NCI-H2227 (cell line): ENCODE data around the gene AKT1S1.

ENCODE experiments used
- DNase-seq: peaks from one replicate; lab custom pipeline; 2025; ENCODE audit not compliant: unreplicated experiment; lab: John Stamatoyannopoulos, UW

AKT1S1 gene

GRCh38 chr19:49883094-49883493 lies 5.9 kb upstream of the AKT1S1 start:
- no peak for DNase-seq

GRCh38 chr19:49882643-49883042 lies 5.5 kb upstream of the AKT1S1 start:
- no peak for DNase-seq

GRCh38 chr19:49881672-49882394 lies 4.7 kb upstream of the AKT1S1 start:
- DNase-seq: no peak

GRCh38 chr19:49881186-49881585 lies 4.0 kb upstream of the AKT1S1 start:
- DNase-seq: no peak

- no peak for DNase-seq
These were observed 3.2 kb upstream of the AKT1S1 start for GRCh38 chr19:49880162-49880869.

- DNase-seq: no peak
These were observed 2.2 kb upstream of the AKT1S1 start for GRCh38 chr19:49879243-49879963.

GRCh38 chr19:49878744-49879070 lies 1.6 kb upstream of the AKT1S1 start:
- no peak for DNase-seq

GRCh38 chr19:49877879-49878743 lies 956 bp upstream of the AKT1S1 start:
- peak; percentile 95 for DNase-seq

GRCh38 chr19:49876422-49877019 lies 634 bp downstream of the AKT1S1 start:
- DNase-seq: peak; percentile 96

GRCh38 chr19:49875857-49876421 lies 1.2 kb downstream of the AKT1S1 start:
- peak; percentile 74 for DNase-seq

- no peak for DNase-seq
These were observed 2.0 kb downstream of the AKT1S1 start for GRCh38 chr19:49875177-49875576.

GRCh38 chr19:49874503-49875157 lies 2.5 kb downstream of the AKT1S1 start:
- no peak for DNase-seq

- DNase-seq: no peak
These were observed 3.3 kb downstream of the AKT1S1 start for GRCh38 chr19:49873834-49874233.

- DNase-seq: no peak
These were observed 4.0 kb downstream of the AKT1S1 start for GRCh38 chr19:49873129-49873521.

GRCh38 chr19:49872245-49873128 lies 4.7 kb downstream of the AKT1S1 start:
- DNase-seq: no peak

- DNase-seq: no peak
These were observed 5.7 kb downstream of the AKT1S1 start for GRCh38 chr19:49871349-49871985.

- DNase-seq: no peak
These were observed 6.8 kb downstream of the AKT1S1 start for GRCh38 chr19:49870309-49870901.
